ENCODE measurements around the gene TRPV4.

Gene TRPV4

DNA sequence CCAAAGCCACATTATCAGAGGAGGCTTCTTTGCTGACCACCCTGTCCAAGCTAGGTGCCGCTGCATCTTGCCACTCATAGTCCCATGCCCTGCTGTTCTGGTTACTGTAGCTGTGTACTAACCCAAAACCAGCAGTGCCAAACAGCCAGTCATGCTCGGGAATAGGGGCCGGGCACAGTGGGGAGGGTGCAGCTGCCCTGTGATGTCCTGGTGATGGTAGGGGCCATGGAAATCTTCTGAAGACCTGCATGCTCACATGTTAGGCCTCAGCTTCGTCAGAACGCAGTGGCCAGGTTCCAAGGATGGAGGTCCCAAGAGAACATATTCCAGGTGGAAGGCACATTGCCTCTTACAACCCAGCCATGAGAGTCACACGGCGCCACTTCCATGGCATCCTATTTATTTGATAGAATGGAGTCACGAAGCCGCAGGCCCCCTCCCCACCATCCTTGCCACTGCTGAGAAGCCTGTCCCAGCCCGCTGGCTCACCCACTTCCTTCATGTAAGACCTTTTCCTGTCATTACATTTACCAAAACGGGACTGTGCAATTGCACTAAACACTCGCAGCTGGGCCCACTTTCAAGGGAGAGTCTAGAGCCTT, 71.0 kb downstream of the TRPV4 start:
- DNase-seq (ENCODE audit: low spot score) = no peak

DNA sequence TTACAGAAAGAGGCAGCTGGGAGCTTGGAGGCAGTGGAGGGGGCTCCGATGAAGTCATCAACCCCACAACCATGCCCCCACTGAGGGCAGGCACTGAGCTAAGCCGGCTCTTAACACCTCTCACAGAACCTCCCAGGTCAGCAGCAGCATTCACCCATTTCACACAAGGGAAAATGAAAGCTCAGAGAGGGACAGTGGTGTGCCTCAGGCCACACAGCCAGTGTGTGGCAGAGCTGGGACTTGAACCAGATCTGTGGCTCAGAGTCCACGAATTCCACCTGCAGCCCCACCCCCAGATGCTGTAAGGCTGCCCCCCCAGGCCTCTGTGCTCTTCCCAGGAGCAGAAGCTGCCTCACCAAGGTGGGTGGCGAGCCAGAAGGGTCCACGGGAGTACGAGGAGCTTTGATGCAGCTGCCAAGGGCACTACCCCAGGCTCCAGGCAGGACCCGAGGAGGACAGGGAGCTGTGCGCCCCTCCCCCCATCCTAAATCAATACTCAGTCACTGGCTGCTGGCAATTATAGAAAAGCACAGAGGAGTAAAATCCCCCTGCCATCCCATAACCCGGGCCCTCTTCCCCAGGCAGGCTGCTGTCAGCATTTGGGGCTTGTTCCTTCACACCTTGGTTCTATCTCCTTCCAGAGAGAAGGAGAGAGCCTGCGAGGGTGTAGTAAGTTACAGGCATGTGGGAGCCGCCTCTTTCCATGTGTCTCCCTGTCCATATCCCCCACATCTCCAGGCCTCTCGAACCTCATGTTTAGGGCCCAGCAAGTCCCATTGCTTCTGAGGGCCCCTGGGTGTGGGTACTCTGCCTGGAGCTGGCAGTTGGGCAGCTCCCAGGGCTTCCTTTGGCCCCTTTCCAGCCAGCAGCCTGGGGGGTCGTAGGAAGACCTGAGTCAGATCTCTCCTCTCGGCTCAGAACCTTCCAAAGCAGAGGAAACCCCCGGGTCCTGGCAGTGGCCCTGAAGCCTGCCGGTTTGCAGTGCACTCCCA, 72.0 kb downstream of the TRPV4 start:
- DNase-seq (ENCODE audit: low spot score) = no peak

DNA sequence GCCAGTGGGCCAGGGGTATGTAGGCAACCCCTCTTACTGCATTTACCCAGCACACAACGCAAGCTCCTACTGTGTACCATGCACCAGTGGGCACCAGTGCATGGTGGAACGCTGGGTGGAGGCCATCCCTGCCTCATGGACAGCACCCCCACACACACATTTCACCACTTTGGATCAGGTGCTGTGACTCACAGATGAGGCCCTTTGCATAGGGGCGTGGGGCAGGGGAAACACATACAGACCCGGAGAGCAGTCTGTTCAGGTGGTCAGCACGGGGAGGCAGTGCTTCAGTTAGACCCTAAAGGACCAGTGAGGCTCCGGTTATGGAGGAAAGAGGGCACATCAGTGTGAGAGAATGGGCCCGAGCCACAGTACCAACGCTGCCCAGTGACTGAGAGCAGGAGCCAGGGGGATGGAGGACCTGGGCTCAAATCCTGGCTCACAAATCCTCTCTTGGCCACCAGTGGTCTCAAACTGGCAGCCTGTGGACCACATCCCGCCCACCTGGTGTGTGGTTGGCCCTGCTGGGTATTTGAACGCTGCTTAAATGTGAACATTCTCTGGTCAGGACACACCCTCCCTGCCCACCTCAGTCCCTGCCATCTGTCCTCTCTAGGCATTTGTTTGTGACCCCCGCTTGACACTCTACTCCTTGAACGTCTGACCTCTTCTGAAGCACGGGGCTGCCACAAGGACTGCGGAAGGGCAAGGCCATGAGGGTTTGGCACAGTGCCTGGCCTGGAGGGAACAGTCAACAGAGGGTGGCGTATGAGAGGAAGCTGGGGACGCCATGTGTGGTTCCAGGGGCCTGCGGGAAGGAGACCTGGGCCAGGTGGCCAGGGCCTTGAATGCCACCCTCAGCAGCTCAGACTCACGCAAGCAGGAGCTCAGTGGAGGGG, 72.9 kb downstream of the TRPV4 start:
- no peak for DNase-seq (ENCODE audit: low spot score)

DNA sequence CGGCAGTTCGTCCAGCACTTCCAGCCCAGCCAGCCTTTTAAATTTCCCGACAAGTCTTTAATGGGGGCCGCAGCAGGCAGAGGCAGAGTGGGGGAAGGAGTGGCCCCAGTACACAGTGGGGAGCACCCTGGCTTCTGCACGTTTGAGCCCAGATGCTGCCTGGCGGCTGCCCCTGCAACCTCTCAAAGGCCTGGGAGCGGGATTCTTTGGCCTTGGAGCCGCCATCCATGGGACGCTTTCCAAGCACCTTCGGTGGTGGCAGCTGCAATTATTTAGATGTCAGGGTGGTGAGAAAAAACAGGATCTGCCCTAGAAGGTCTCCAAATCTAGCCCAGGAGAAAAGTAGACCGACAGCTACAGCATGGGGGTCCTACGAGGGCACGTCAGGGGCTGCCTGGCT, 73.6 kb downstream of the TRPV4 start:
- DNase-seq (ENCODE audit: low spot score) = no peak

DNA sequence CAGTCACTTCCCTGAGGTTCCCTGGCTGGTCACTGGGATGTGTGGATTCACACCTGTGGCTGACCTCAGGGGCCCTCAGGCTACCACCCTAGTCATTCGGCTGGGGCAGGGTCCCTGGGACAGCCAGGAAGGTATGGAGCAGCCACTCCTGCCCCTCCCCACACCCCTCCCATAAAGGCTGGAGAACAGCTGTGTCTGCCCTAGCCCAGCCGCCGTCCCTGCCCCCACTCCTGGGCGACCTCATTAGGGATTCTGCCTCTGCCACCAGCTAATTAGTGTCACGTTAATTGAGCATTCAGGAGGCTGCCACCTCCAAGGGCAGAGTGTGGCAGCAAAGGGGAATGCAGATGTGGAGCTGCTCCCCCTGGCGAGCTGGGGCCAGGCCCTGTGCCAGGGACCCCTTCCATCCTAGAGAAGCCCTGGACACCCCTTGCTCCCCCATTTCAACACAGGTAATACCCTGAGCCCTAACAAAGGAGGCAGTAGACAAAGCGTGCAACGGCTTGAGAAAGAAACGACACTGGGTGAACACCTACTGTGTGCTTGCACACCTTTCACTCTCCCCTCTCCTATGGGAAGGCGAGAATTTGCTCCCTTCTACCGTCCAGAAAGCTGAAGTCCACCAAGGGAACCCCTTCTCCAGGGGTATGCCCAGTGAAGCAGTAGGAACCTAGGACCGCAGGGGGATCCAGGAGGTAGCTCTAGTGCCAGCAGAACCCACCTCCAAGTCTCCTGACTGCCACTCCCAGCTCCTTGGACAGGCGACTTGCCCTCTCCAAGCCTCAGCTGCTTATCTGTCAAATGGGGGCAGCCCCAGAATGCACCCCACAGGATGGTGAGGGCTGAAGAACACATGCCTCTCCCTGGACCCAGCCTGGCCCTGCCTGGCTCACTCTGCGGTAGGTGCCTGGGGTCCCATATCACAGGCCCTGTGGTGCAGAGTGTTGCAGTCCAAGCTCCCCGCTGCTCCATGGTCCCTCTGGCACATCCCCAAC, 74.5 kb downstream of the TRPV4 start:
- DNase-seq (ENCODE audit: low spot score) = no peak

DNA sequence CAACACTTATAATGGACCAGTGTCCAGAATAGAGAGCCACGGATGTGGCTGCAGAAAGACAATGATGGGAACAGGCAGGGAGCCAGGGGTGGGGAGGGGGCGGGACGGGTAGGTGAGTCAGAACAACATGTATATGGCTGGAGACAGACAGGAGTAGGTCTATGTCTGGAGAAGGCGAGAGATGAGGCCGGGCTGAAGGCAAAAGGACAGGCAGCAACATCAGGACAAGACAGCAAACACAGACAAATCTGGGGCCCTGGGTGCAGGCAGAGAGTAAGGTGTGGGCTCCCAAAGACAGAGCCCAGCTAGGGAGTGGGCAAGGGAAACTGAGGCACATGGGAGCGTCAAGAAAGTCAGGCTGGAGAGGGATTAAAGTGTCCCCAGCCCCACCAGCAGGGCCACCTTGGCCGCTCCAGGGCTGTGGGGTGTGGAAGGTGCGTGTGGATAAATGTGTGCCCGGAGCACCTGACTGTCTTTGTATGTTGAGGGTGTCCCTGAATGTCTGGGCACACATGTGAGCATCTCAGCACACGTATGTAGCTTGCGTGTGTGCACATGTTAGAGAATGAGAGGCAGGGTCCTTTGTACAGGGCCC, 75.4 kb downstream of the TRPV4 start:
- no peak for DNase-seq (ENCODE audit: low spot score)

DNA sequence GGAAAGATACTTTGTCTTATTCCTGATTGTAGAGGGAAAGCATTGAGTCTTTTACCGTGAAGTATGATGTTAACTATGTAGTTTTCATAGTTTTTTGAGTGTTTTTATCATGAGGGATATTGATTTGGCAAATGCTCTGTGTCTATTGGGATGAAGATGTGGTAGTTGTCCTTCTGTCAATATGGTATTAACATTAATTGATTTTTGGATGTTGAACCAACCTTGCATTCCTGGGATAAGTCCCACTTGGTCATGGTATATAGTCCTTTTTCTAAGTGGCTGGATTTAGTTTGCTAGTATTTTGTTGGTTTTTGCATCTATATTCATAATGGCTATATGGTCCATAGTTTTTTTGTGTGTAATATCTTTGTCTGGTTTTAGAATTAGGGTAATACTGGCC, 76.7 kb downstream of the TRPV4 start:
- no peak for DNase-seq (ENCODE audit: low spot score)

DNA sequence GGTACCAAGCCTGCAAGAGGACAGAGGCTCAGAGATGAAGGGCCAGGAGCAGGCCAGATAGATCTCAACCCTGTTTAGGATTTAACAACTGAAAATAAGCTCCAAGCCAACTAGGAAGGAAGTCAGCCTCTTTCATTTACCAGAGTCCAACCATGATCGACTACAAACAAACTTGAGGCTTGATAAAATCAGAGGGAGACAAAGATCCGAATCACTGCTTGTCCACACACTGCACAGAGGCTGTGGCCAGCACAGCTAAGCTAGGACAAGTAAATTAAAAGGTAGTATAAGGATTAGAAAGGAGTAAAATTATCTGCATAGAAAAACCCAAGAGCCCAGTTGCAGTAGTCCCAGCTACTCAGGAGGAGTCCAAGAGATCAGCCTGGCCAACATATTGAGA, 79.2 kb downstream of the TRPV4 start:
- DNase-seq (ENCODE audit: low spot score) = no peak

DNA sequence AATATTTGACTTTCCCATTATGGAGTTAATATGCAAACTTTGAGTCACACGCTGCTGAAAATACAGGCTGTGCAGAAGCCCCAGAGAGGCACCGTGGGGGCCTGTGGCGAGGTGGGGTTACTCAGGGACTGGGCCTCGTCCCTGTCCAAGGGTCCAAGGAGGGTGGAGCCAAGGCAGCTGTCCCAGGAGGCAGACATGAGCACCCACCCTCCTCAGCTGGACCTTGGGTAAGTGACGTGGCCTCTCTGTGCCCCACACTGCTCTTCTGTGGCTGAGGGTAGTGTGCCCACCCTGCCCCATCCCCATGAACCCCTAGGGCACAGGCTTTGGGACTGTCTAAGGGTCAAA, 80.2 kb downstream of the TRPV4 start:
- DNase-seq (ENCODE audit: low spot score) = no peak

DNA sequence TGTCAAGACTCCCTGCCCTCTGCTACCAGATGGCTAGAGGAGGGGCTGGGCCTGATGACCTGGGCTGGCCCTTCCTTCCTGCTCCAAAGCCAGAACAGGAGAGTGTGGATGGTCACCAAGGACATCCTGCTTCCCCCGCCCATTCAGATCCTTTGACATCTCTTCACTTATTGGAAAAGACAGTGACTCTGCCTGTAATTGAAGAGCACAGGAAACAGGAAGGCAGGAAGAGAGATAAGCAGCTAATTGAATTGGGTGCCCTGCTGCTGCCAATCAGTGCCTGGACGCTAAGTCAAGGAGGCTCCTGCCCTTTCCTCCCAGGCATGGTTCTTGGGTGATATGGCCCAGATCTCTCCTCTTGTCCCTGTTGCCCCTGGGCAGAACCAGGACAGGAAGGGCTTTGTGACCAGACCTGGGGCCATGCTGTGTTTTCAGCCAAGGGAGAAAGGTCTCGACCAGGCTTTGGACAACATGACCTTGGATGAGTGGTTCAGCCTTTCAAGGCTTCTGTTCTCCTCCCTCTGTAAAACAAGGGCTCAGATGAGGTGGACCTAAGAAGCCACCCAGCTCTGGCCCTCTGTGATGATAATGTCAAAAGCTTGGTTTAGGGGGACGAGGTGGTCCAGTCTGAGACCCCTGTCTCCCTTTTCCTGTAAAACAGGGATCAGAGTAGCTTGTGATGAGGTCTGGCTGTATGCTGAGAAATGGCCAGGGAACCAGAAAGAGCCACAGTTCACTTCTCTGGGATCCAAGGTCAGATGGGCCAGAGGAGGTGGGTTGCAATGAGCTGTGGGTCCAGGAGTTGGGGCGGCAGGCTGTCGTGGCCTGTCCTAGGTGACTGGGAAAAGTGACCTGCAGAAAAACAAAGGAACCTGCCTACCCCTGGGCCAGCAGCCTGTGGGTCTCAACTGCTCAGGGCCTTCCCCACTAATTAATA, 80.8 kb downstream of the TRPV4 start:
- DNase-seq (ENCODE audit: low spot score) = no peak

DNA sequence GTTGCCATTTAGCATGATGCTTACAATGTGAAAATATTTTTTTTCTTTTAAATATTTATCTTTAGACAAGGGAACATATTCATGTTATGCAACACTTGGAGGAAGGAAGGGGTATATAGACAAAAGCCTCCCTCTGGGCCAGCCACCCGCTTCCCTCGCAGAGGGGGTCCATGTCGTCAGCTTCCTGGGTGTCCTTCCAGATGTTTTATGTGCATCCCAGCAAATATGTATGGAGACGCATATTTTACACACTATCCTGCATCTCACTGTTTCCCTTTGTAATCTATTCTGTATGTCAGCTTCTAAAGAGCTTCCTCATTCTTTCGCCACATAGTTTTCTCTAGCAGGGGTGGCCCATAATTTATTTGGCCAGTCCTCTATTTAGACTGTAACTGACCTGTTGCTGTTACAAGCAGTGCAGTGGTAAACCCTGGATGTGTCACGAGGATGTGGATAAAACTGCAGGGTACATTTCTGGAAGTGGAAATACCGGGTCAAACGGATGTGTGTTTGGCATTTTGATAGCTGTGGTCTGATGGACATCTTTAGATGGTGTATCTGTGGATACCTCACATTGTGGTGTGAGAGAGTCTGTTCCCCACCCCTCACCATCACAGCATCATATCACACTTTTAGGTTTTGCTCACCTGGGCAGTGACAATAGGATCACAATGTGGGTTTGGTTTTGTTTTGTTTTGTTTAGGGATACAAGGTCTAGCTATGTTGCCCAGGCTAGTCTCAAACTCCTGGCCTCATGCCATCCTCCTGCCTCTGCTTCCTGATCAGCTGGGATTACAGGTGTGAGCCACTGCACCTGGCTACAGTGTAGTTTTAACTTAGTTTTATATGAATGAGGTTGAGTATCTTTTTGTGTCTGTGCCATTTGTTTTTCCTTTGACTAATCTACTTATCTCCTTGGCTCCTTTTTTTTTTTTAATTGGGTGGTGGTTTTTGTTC, 87.9 kb downstream of the TRPV4 start:
- no peak for DNase-seq (ENCODE audit: low spot score)

DNA sequence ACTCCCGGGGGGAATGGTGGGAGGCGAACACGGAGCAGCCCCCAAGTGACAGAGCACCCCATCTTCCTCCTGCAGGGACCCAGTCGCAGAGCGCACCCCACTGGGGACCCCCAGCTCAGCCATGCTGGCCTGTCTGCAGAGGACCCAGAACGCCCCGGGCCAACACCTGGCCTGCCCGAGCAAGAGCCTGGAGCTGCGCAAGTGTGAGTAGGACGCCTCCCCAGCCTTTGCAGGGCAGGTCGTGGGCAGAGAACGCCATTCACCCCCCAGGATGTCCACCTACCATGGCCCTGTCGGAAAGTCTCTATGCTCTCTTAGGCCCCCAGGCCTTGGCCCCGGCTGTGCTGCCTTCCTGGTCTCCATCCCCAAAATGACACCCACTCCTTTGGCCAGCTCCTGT, 89.2 kb downstream of the TRPV4 start:
- no peak for DNase-seq (ENCODE audit: low spot score)

DNA sequence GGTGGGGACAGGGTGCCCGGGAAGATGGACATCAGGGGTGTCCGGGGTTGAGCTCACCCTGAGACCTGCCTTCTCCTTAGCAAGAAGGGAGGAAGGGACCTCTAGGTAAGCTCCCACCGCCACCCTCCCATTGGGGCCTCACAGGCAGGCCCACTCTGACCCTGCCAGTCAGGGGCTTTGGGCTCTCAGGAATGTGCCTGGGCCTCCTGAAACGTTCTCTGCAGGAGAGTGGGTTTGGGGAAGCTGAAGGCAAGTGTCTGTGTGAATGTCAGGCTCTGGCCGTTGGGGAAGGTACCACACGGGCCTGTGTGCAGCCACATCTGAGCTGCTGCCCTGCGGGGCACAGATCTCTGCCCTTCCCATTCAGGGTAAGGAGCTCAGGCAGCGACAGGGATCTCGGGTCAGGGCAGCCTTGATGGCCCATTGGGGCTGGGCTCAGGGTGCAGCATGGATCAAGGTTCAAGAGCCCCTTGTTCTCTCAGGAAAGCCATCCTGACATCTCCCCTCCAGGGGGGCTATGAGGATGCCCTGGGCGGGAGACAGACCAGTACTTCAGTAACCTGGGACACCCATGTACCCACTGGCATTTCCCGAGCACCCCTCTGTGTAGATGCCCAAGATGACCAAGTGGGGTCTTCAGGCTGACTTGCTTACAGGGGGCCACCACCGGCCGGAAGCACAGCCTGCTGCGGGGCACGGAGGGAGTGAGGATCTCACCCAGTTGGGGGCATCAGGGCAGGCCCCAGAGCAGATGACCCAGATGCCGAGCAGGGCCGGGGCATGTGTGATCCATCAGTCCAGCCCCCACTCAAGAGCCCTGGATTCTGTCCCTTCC, 89.9 kb downstream of the TRPV4 start:
- no peak for DNase-seq (ENCODE audit: low spot score)

DNA sequence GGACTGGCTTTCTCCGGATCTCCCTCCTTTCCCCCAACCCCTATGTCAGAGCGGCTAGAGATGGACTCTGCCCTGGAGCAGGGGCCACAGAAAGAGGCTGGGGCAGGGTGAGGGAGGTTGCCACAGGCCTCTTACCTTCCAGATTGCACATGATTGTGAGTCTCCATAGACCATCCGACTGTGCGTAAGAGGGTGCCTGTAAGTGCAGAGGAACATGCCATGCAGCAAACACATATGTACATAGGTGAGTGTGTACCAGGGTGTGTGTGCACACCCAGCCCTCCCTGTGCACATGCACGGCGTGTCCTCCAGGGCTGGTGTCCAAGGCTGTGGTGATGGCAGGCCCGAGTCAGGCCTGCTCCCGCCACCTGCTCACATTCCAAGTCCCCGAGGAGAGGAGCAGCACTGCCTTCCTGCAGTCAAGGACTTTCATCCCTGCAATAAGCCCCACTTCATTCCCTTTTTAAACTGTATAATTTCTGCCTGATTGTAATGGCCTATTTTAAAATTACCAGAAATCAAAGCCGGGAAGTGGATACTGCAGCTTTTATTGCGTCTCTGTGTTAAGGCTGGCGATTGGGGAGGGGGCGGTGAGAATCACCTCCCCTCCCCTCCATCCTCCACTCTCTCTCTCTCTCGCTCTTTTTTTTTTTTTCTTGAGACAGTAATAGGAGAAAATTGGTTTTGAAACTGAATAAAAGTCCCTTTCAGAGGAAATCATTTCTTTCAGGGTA, 91.1 kb downstream of the TRPV4 start:
- DNase-seq (ENCODE audit: low spot score) = no peak

DNA sequence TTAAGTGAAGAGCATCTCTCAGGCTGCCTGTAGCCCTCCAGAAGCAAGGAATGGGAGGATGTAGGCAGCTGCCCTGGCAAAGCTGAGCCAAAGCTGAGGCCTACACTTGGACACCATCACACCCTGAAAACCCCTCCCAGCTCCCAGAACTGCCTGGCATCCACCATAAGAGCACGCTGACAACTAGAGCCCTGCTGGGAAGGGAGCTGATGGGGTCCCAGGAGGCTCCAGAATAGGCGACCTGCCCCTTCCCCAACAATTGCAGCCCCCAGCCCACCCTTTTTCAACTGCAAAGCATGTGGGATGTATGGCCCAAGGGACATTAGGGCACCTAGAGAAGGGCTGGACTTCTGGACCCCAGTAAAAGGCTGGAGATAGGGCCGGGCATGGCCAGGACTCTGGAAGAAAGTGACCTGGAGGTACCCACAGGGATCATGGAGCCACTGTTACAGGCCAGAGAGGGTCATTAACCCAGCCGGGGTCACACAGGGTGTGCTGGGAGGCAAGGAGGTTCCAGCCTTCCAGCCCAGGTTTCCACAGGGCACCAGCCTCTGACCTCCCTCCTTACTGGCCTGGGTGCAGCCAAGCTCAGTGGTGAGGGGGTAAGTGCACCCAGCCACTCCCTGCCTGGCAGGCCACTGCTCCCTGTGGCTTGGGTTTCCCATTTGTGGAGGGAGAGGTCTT, 91.8 kb downstream of the TRPV4 start:
- DNase-seq (ENCODE audit: low spot score) = no peak

DNA sequence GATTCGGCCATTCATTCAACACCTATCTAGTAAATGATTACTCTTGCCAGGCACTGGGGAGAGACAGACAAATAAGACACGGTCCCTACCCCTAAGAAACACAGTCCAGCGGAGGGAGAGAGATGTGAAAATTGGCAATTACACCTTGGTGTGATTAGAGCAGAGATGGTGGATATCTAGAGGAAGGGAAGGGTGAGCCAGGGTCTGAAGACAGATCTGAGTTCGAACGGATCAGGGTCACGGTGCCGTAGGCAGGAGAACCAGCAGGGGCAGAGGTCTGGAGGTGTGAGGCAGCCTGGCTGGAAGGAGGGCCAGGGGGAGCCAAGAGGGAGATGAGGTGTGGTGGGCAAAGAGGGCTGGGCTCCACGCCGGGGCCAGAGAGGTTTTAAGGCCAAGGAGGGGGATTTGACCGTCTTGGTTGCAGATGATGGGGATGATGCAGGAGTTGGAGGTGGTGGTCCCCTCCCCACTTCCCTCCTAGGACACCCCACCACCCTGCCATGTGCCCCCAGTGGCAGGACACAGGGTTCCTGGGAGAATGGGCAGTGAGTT, 92.4 kb downstream of the TRPV4 start:
- no peak for DNase-seq (ENCODE audit: low spot score)
